ENCODE results near the gene ALDH1A2. TPM values are rescaled to one million over a fixed set of nuclear protein-coding genes. Genes with fewer than 3 reads are reported as not detected.
"Not testable (repeated sequence)": the region's sequence is repeated elsewhere in the genome, so short reads cannot be mapped to it uniquely, and the experiment has no call there.

The ALDH1A2 gene
- 0.17 TPM for polyA plus RNA-seq (2013, experiment 1 of 2)
- polyA plus RNA-seq (2013, experiment 2 of 2), result 0.44 TPM

DNA sequence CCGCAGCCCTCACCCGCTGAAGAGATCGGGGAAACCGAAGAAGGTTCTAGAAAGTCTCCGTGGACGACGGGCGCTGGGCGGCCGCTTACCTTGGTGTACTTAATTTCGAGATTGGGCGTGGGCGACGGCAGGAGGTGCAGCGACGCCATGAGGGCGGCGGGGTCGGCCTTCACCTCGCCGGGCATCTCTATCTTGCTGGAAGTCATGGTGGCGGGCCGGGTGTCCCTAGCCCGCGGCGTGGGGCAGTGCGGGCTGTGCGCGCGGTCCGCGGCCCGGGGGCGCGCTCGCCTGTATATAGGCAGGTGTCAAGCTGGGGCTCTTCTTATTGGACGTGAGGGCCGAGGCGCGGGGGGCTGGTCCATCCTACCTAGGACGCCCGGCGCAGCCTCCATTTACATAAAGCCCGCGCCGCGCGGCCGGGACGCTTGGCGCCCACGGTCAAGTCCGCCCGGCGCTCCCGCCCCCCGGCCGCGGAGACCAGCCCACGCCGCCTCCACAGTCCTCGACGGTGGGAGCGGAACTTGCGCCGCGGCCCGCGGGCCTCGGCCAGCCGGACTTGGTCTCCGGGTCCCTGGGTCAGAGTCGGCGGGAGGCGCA, at the start of gene ALDH1A2:
ALDH1A2 (minus strand) TSS at position 267 of the 597 bp plus-strand sequence; CDS start at position 206, 61 bp downstream.
- Histone ChIP-seq H3K9me3 (replicated peaks in 1 of 2; ENCODE audit: control insufficient read depth in 2 of 2, insufficient read depth in 1 of 2, low read depth in 1 of 2, low read length in 2 of 2) (peaks cover 0 to 10% of the 10 kb centered on the region in 2 donors), H2BK5ac (ENCODE audit: low read length) (no peak within 1 kb of the TSS), H3K18ac (ENCODE audit: low read length) (peak within 1 kb of the TSS; percentile 42), H2BK15ac (ENCODE audit: low read length) (no peak within 1 kb of the TSS), H3K27ac (replicated peaks; ENCODE audit: low read length) (no peak within 1 kb of the TSS), H3K23ac (ENCODE audit: low read depth, low read length, poor library complexity) (no peak within 1 kb of the TSS), H2AK5ac (ENCODE audit: low read depth, low read length) (no peak within 1 kb of the TSS), H3K4me1 (ENCODE audit: control insufficient read depth in 2 of 2, insufficient read depth in 1 of 2, low read depth in 1 of 2, low read length in 2 of 2) (no peaks in the 10 kb centered on the region), H3K27me3 (ENCODE audit: control insufficient read depth in 3 of 3, insufficient read depth in 3 of 3, low read depth in 1 of 3, low read length in 3 of 3) (peaks cover 9 to 87% (median 32%) of the 10 kb centered on the region in 3 experiments), H3K4ac (ENCODE audit: low read length) (no peak within 1 kb of the TSS), H3K9ac (ENCODE audit: low read depth, low read length, poor library complexity) (peak within 1 kb of the TSS; percentile 80), H3K36me3 (replicated peaks in 1 of 2; ENCODE audit: control insufficient read depth in 2 of 2, insufficient read depth in 2 of 2, low read length in 2 of 2) (no peaks in the 10 kb centered on the region), H3K14ac (ENCODE audit: low read length) (no peak within 1 kb of the TSS), H3K4me2 (ENCODE audit: insufficient read depth, low read length, poor library complexity, severe bottlenecking) (peak within 1 kb of the TSS; percentile 93), H4K8ac (ENCODE audit: low read depth, low read length) (no peak within 1 kb of the TSS), H2BK12ac (ENCODE audit: low read length) (no peak within 1 kb of the TSS), H3K4me3 (ENCODE audit: low read length in 2 of 2) (peak within 1 kb of the TSS; percentile 26 to 86), H4K91ac (ENCODE audit: low read depth, low read length, poor library complexity) (no peak within 1 kb of the TSS), H2BK120ac (ENCODE audit: low read depth, low read length) (no peak within 1 kb of the TSS), H3K79me1 (ENCODE audit: low read depth, low read length) (peaks cover 1% of the 10 kb centered on the region), H2AFZ (ENCODE audit: low read length) (peak within 1 kb of the TSS; percentile 90)
- no CpG with 5 or more reads among the region's 75 CpGs for WGBS, 2 donors (ENCODE audit: extremely low coverage in 2 of 2, insufficient read length in 2 of 2, insufficient replicate concordance in 1 of 2)
- peak; percentile 26 for DNase-seq (ENCODE audit: low spot score)

DNA sequence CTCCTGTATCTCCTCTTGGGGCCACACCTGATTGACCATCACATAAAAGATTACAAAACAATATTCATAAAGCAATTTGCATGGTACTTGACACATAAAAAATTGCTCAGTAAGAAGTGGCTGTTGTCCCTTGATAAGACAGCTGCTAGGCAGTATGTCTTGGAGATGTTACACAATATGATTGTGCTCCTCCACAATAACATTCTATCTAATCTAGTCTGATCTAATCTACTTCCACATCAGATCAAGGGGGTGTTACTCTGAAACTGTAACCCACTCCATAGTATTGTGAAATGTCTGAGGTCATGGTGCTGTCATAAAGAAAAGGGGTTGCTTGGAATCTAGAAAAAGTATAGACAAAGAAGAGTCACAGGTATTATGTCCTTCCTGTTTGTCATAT, 49.3 kb upstream of the ALDH1A2 start:
- Histone ChIP-seq H2AFZ (ENCODE audit: low read length) (no peak overlapping the region), H3K79me1 (ENCODE audit: low read depth, low read length) (no peaks in the 10 kb centered on the region)
- no peak for DNase-seq (ENCODE audit: low spot score)

DNA sequence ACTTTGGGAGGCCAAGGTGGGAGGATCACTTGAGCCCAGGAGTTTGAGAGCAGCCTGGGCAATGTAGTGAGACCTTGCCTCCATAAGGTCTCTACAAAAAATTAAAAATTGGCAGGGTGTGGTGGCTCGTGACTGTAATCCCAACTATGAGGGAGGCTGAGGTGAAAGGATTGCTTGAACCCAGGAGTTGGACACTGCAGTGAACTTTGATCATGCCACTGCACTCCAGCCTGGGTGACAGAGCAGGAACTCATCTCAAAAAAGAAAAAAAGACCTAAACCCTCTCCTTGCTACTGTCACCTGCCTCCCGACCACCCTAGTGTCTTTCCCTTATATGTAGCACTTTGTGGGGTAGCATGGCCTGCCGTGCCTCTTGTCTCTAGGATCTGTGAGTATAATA, 48.9 kb upstream of the ALDH1A2 start:
- no peak overlapping the region for H3K23ac ChIP-seq (ENCODE audit: low read depth, low read length, poor library complexity)
- no peak overlapping the region for H3K14ac ChIP-seq (ENCODE audit: low read length)
- no peak overlapping the region for H2BK15ac ChIP-seq (ENCODE audit: low read length)
- H3K27me3 ChIP-seq (ENCODE audit: control insufficient read depth in 3 of 3, insufficient read depth in 3 of 3, low read depth in 1 of 3, low read length in 3 of 3), result peaks cover 0 to 3% (median 0%) of the 10 kb centered on the region in 3 experiments
- H3K9ac ChIP-seq (ENCODE audit: low read depth, low read length, poor library complexity), result no peak overlapping the region
- no peak overlapping the region for H3K4ac ChIP-seq (ENCODE audit: low read length)
- H3K18ac ChIP-seq (ENCODE audit: low read length), result no peak overlapping the region
- no peaks in the 10 kb centered on the region for H3K36me3 ChIP-seq (replicated peaks in 1 of 2; ENCODE audit: control insufficient read depth in 2 of 2, insufficient read depth in 2 of 2, low read length in 2 of 2)
- WGBS, 2 donors (ENCODE audit: extremely low coverage in 2 of 2, insufficient read length in 2 of 2, insufficient replicate concordance in 1 of 2), result no CpG with 5 or more reads among the region's 3 CpGs
- H3K4me2 ChIP-seq (ENCODE audit: insufficient read depth, low read length, poor library complexity, severe bottlenecking), result no peak overlapping the region
- H2AFZ ChIP-seq (ENCODE audit: low read length), result no peak overlapping the region
- H3K27ac ChIP-seq (replicated peaks; ENCODE audit: low read length), result no peak overlapping the region
- H2BK12ac ChIP-seq (ENCODE audit: low read length), result no peak overlapping the region
- H4K91ac ChIP-seq (ENCODE audit: low read depth, low read length, poor library complexity), result no peak overlapping the region
- no peak overlapping the region for H4K8ac ChIP-seq (ENCODE audit: low read depth, low read length)
- H3K4me3 ChIP-seq (ENCODE audit: low read length in 2 of 2), result no peak overlapping the region
- no peak overlapping the region for H2BK120ac ChIP-seq (ENCODE audit: low read depth, low read length)
- H2BK5ac ChIP-seq (ENCODE audit: low read length), result no peak overlapping the region
- no peaks in the 10 kb centered on the region for H3K9me3 ChIP-seq (replicated peaks in 1 of 2; ENCODE audit: control insufficient read depth in 2 of 2, insufficient read depth in 1 of 2, low read depth in 1 of 2, low read length in 2 of 2)
- no peak for DNase-seq (ENCODE audit: low spot score)
- no peaks in the 10 kb centered on the region for H3K4me1 ChIP-seq (ENCODE audit: control insufficient read depth in 2 of 2, insufficient read depth in 1 of 2, low read depth in 1 of 2, low read length in 2 of 2)
- H2AK5ac ChIP-seq (ENCODE audit: low read depth, low read length), result no peak overlapping the region
- H3K79me1 ChIP-seq (ENCODE audit: low read depth, low read length), result no peaks in the 10 kb centered on the region

More for the DNA sequence above, 49.3 kb upstream of the ALDH1A2 start:
- Histone ChIP-seq H4K91ac (ENCODE audit: low read depth, low read length, poor library complexity) (no peak overlapping the region), H3K4ac (ENCODE audit: low read length) (no peak overlapping the region), H3K18ac (ENCODE audit: low read length) (no peak overlapping the region), H3K9ac (ENCODE audit: low read depth, low read length, poor library complexity) (no peak overlapping the region), H3K4me1 (ENCODE audit: control insufficient read depth in 2 of 2, insufficient read depth in 1 of 2, low read depth in 1 of 2, low read length in 2 of 2) (no peaks in the 10 kb centered on the region), H2BK5ac (ENCODE audit: low read length) (no peak overlapping the region), H3K23ac (ENCODE audit: low read depth, low read length, poor library complexity) (no peak overlapping the region), H2BK15ac (ENCODE audit: low read length) (no peak overlapping the region), H2BK120ac (ENCODE audit: low read depth, low read length) (no peak overlapping the region), H2BK12ac (ENCODE audit: low read length) (no peak overlapping the region), H2AK5ac (ENCODE audit: low read depth, low read length) (no peak overlapping the region), H3K14ac (ENCODE audit: low read length) (no peak overlapping the region), H3K9me3 (replicated peaks in 1 of 2; ENCODE audit: control insufficient read depth in 2 of 2, insufficient read depth in 1 of 2, low read depth in 1 of 2, low read length in 2 of 2) (no peaks in the 10 kb centered on the region), H3K4me3 (ENCODE audit: low read length in 2 of 2) (no peak overlapping the region), H3K36me3 (replicated peaks in 1 of 2; ENCODE audit: control insufficient read depth in 2 of 2, insufficient read depth in 2 of 2, low read length in 2 of 2) (no peaks in the 10 kb centered on the region), H4K8ac (ENCODE audit: low read depth, low read length) (no peak overlapping the region), H3K27ac (replicated peaks; ENCODE audit: low read length) (no peak overlapping the region), H3K27me3 (ENCODE audit: control insufficient read depth in 3 of 3, insufficient read depth in 3 of 3, low read depth in 1 of 3, low read length in 3 of 3) (peaks cover 0 to 3% (median 0%) of the 10 kb centered on the region in 3 experiments), H3K4me2 (ENCODE audit: insufficient read depth, low read length, poor library complexity, severe bottlenecking) (no peak overlapping the region)

DNA sequence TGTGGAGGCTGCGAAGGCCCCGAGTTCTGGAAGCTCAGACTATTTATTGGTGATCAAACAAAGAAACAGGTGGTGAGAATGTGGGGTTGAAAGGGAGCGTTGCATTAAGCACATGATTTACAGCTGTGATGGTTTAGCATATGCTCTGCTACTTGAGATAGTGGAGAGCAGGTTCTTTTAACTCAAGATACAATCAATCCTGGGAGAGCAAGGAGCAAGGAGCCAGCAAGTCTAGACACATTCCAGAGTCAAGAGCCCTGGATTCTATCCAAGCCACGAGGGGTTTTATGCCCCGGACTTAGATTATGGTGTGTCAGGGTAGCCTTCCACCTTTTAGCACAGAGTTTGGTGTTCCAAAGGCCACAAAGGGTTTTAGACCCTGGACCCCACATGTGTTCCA, 47.8 kb upstream of the ALDH1A2 start:
- H2AFZ ChIP-seq (ENCODE audit: low read length); H3K27ac ChIP-seq (replicated peaks; ENCODE audit: low read length); H2AK5ac ChIP-seq (ENCODE audit: low read depth, low read length); H3K36me3 ChIP-seq (replicated peaks in 1 of 2; ENCODE audit: control insufficient read depth in 2 of 2, insufficient read depth in 2 of 2, low read length in 2 of 2); H3K9ac ChIP-seq (ENCODE audit: low read depth, low read length, poor library complexity); H2BK120ac ChIP-seq (ENCODE audit: low read depth, low read length); H3K23ac ChIP-seq (ENCODE audit: low read depth, low read length, poor library complexity); H2BK15ac ChIP-seq (ENCODE audit: low read length); H3K14ac ChIP-seq (ENCODE audit: low read length); H4K91ac ChIP-seq (ENCODE audit: low read depth, low read length, poor library complexity); H3K79me1 ChIP-seq (ENCODE audit: low read depth, low read length); H2BK12ac ChIP-seq (ENCODE audit: low read length); H3K4me1 ChIP-seq (ENCODE audit: control insufficient read depth in 2 of 2, insufficient read depth in 1 of 2, low read depth in 1 of 2, low read length in 2 of 2); H3K18ac ChIP-seq (ENCODE audit: low read length); H3K9me3 ChIP-seq (replicated peaks in 1 of 2; ENCODE audit: control insufficient read depth in 2 of 2, insufficient read depth in 1 of 2, low read depth in 1 of 2, low read length in 2 of 2); H4K8ac ChIP-seq (ENCODE audit: low read depth, low read length); H3K4me2 ChIP-seq (ENCODE audit: insufficient read depth, low read length, poor library complexity, severe bottlenecking); DNase-seq (ENCODE audit: low spot score); H3K4ac ChIP-seq (ENCODE audit: low read length); H2BK5ac ChIP-seq (ENCODE audit: low read length); H3K4me3 ChIP-seq (ENCODE audit: low read length in 2 of 2); H3K27me3 ChIP-seq (ENCODE audit: control insufficient read depth in 3 of 3, insufficient read depth in 3 of 3, low read depth in 1 of 3, low read length in 3 of 3): not testable (repeated sequence)
- no CpG with 5 or more reads among the region's 5 CpGs for WGBS, 2 donors (ENCODE audit: extremely low coverage in 2 of 2, insufficient read length in 2 of 2, insufficient replicate concordance in 1 of 2)

Data from neuronal stem cell (in vitro differentiated cells).